ENCODE data around the gene SNW1. TPM values are rescaled to one million over a fixed set of nuclear protein-coding genes. Genes with fewer than 3 reads are reported as not detected.
"Not testable (repeated sequence)": the region's sequence is repeated elsewhere in the genome, so short reads cannot be mapped to it uniquely, and the experiment has no call there.

SNW1 gene
- polyA plus RNA-seq, 1 experiment, result 34.8 TPM

GRCh38 chr14:77790566-77791224, 29.7 kb upstream of the SNW1 start:
- H3K27me3 ChIP-seq (ENCODE audit: control insufficient read depth, insufficient read depth, low read length), result peaks cover 2% of the 10 kb centered on the region; the same call in 1 of the 2 replicates
- H3K4me3 ChIP-seq (ENCODE audit: low read depth, low read length), result no peak overlapping the region
- no peak for TF ChIP-seq CTCF (IDR thresholded peaks at IDR 0.05; ENCODE audit: insufficient read depth, low read depth, low read length)
- ChIA-PET POLR2A (no interaction called here), CTCF (no interaction called here)
- no peaks in the 10 kb centered on the region for H3K36me3 ChIP-seq (ENCODE audit: control insufficient read depth, insufficient read depth, low read length)
- DNase-seq (ENCODE audit: low read depth), result no peak

GRCh38 chr14:77786148-77786547, 25.2 kb upstream of the SNW1 start:
- POLR2A ChIA-PET, result no interaction called here
- H3K4me3 ChIP-seq (ENCODE audit: low read depth, low read length), result no peak overlapping the region
- no peaks in the 10 kb centered on the region for H3K36me3 ChIP-seq (ENCODE audit: control insufficient read depth, insufficient read depth, low read length)
- no peak for DNase-seq (ENCODE audit: low read depth)
- no peak for TF ChIP-seq CTCF (IDR thresholded peaks at IDR 0.05; ENCODE audit: insufficient read depth, low read depth, low read length)
- peaks cover 2% of the 10 kb centered on the region; the same call in 1 of the 2 replicates for H3K27me3 ChIP-seq (ENCODE audit: control insufficient read depth, insufficient read depth, low read length)
- CTCF ChIA-PET, result interaction anchor here (1.1 kb wide), 1 partner anchor 14 kb away, joined by 3 read pairs; the partner anchor contains the start of gene ADCK1

- TF ChIP-seq CTCF (IDR thresholded peaks at IDR 0.05; ENCODE audit: insufficient read depth, low read depth, low read length), result no peak
- DNase-seq (ENCODE audit: low read depth), result no peak
- POLR2A ChIA-PET, result no interaction called here
- H3K4me3 ChIP-seq (ENCODE audit: low read depth, low read length), result no peak overlapping the region
- no peaks in the 10 kb centered on the region for H3K36me3 ChIP-seq (ENCODE audit: control insufficient read depth, insufficient read depth, low read length)
- CTCF ChIA-PET, result no interaction called here
- H3K27me3 ChIP-seq (ENCODE audit: control insufficient read depth, insufficient read depth, low read length), result no peaks in the 10 kb centered on the region
Observed at GRCh38 chr14:77782202-77782601, 21.2 kb upstream of the SNW1 start.

GRCh38 chr14:77773966-77774365, 13.0 kb upstream of the SNW1 start:
- DNase-seq (ENCODE audit: low read depth); H3K36me3 ChIP-seq (ENCODE audit: control insufficient read depth, insufficient read depth, low read length); H3K27me3 ChIP-seq (ENCODE audit: control insufficient read depth, insufficient read depth, low read length); CTCF ChIA-PET; POLR2A ChIA-PET; H3K4me3 ChIP-seq (ENCODE audit: low read depth, low read length): not testable (repeated sequence)

GRCh38 chr14:77768442-77769069, 7.6 kb upstream of the SNW1 start:
- POLR2A ChIA-PET; H3K4me3 ChIP-seq (ENCODE audit: low read depth, low read length); H3K36me3 ChIP-seq (ENCODE audit: control insufficient read depth, insufficient read depth, low read length); DNase-seq (ENCODE audit: low read depth); H3K27me3 ChIP-seq (ENCODE audit: control insufficient read depth, insufficient read depth, low read length): not testable (repeated sequence)
- CTCF ChIA-PET, result interaction anchor here (0.7 kb wide), 1 partner anchor 452 kb away, joined by 3 read pairs; no protein-coding TSS in a partner anchor

- ChIA-PET POLR2A (no interaction called here), CTCF (interaction anchor here (1.2 kb wide), 1 partner anchor 36 kb away, joined by 3 read pairs; the partner anchor contains the start of gene ADCK1)
- Histone ChIP-seq H3K4me3 (ENCODE audit: low read depth, low read length) (no peak overlapping the region), H3K36me3 (ENCODE audit: control insufficient read depth, insufficient read depth, low read length) (no peaks in the 10 kb centered on the region), H3K27me3 (ENCODE audit: control insufficient read depth, insufficient read depth, low read length) (no peaks in the 10 kb centered on the region)
- no peak for DNase-seq (ENCODE audit: low read depth)
- no peak for TF ChIP-seq CTCF (IDR thresholded peaks at IDR 0.05; ENCODE audit: insufficient read depth, low read depth, low read length)
Observed at GRCh38 chr14:77763978-77764377, 3.0 kb upstream of the SNW1 start.
